Measurements from ENCODE around the gene CTSH. TPM values are rescaled to one million over a fixed set of nuclear protein-coding genes. Genes with fewer than 3 reads are reported as not detected.
"Not testable (repeated sequence)": the region's sequence is repeated elsewhere in the genome, so short reads cannot be mapped to it uniquely, and the experiment has no call there.

Gene CTSH
- total and polyA plus RNA-seq, 2 experiments from 2014 or later: 1.7 to 5.2 TPM

- H3K9me3 ChIP-seq (ENCODE audit: low read depth): no peaks in the 10 kb centered on the region
- H4K20me1 ChIP-seq (ENCODE audit: insufficient read depth): no peaks in the 10 kb centered on the region
- peaks cover 9% of the 10 kb centered on the region for H3K4me1 ChIP-seq (ENCODE audit: insufficient read depth)
- WGBS, 2 experiments (ENCODE audit: low coverage in 1 of 2, low lambda C conversion rate in 2 of 2, missing lambda C conversion rate in 2 of 2): 35 to 37% methylated on average over 11 of the region's 11 CpGs
- in situ Hi-C loops (cut with MboI): no loop called here
- H3K36me3 ChIP-seq (ENCODE audit: low read depth): 0 out of 2 replicates have a peak, but pooled peaks cover 4% of the 10 kb centered on the region
- H3K4me2 ChIP-seq (ENCODE audit: unreplicated experiment): peak overlapping the region; percentile 12
- H3K79me2 ChIP-seq (ENCODE audit: insufficient read depth): no peaks in the 10 kb centered on the region
- no peaks in the 10 kb centered on the region for H3K9me2 ChIP-seq (ENCODE audit: insufficient read depth)
- no peak overlapping the region for H3K4me3 ChIP-seq
- H3K27me3 ChIP-seq (replicated peaks; ENCODE audit: insufficient read depth): peaks cover 15% of the 10 kb centered on the region; the same call in 1 of the 2 replicates
- H3K9ac ChIP-seq: no peak overlapping the region
- TF ChIP-seq EZH2 (IDR thresholded peaks at IDR 0.05; ENCODE audit: insufficient read depth, poor library complexity, severe bottlenecking) (no peak), EZH2phosphoT487 (IDR thresholded peaks at IDR 0.05; ENCODE audit: insufficient read depth, low read depth) (no peak)
- DNase-seq: peak; percentile 98
- 0 out of 2 replicates have a peak overlapping the region, but pooled peaks have one; percentile 20 for H3K27ac ChIP-seq
- no peak overlapping the region for H2AFZ ChIP-seq
- H3F3A ChIP-seq (ENCODE audit: insufficient read depth): peaks cover 8% of the 10 kb centered on the region
These were observed 14.1 kb downstream of the CTSH start for GRCh38 chr15:78930577-78931388.

DNA sequence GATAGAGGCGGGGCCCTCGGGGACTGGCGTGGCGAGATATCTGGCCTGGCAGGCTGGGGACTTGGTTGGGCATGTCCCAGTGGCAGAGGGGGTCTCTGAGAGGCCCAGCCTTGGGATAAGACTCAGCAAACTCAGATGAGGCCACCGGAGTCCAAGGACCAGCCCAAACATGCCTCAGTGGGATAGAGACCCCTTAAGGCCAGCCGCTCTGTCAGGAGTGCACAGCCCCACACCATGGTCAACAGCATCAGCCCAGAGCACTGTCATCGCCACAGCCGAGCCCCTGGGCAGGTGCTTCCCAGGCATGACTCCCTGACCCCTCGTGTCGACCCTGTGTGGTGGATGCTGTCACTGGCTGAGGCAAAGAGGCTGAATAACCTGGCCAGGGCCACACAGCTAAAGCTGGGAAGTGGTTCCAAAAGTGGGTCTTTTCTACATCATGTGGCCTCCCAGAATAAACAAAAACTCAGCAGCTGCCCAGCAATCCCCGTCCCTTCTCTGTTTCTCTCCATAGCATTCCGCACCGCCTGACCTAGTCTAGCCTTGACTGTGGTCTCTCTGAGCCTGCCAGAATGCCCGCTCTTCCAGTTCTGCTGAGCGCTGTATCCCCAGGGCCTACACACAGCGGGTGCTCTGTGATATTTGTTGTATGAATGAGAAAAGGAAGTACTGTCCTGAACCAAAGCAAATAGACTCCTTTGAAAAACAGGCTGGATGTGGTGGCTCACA, 15.1 kb downstream of the CTSH start:
- no peak overlapping the region for H3K27ac ChIP-seq
- no peaks in the 10 kb centered on the region for H4K20me1 ChIP-seq (ENCODE audit: insufficient read depth)
- 90 to 91% methylated on average over 16 of the region's 16 CpGs for WGBS, 2 experiments (ENCODE audit: low coverage in 1 of 2, low lambda C conversion rate in 2 of 2, missing lambda C conversion rate in 2 of 2)
- no peaks in the 10 kb centered on the region for H3K79me2 ChIP-seq (ENCODE audit: insufficient read depth)
- no peak overlapping the region for H3K4me3 ChIP-seq
- peaks cover 15% of the 10 kb centered on the region; the same call in 1 of the 2 replicates for H3K27me3 ChIP-seq (replicated peaks; ENCODE audit: insufficient read depth)
- peaks cover 8% of the 10 kb centered on the region for H3F3A ChIP-seq (ENCODE audit: insufficient read depth)
- no peak overlapping the region for H3K4me2 ChIP-seq (ENCODE audit: unreplicated experiment)
- no peak for DNase-seq
- H3K36me3 ChIP-seq (ENCODE audit: low read depth): 0 out of 2 replicates have a peak, but pooled peaks cover 4% of the 10 kb centered on the region
- no peaks in the 10 kb centered on the region for H3K9me3 ChIP-seq (ENCODE audit: low read depth)
- no peaks in the 10 kb centered on the region for H3K9me2 ChIP-seq (ENCODE audit: insufficient read depth)
- H3K4me1 ChIP-seq (ENCODE audit: insufficient read depth): peaks cover 9% of the 10 kb centered on the region
- no peak overlapping the region for H2AFZ ChIP-seq
- H3K9ac ChIP-seq: no peak overlapping the region
- in situ Hi-C loops (cut with MboI): no loop called here
- TF ChIP-seq EZH2 (IDR thresholded peaks at IDR 0.05; ENCODE audit: insufficient read depth, poor library complexity, severe bottlenecking): no peak
- no peak for TF ChIP-seq EZH2phosphoT487 (IDR thresholded peaks at IDR 0.05; ENCODE audit: insufficient read depth, low read depth)

DNA sequence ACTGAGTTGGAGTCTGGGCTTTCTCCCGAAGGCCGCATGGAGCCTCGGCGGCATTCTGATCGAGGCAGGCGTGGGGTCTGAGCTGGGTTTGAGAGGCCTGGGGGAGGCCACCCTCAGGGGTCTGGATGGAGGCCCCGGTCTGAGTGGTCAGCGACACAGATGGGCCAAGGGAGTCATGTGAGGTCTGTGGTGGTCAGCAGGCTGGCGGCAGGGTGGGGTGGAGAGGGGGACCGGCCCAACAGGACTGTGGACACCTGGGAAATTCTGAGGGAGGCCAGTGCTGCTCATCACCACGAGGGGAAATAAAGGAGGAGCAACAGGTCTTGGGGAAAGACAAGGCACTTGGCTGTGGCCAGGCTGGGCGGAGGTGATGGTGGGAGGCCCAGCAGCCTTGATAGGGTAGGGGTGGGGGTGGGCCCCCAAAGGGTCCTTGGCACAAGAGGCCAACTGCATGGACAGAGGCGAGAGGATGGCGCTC, 16.2 kb downstream of the CTSH start:
- DNase-seq: no peak
- no peak overlapping the region for H3K9ac ChIP-seq
- no peaks in the 10 kb centered on the region for H3K9me3 ChIP-seq (ENCODE audit: low read depth)
- in situ Hi-C loops (cut with MboI): no loop called here
- no peak overlapping the region for H2AFZ ChIP-seq
- H3K4me3 ChIP-seq: no peak overlapping the region
- no peak overlapping the region for H3K27ac ChIP-seq
- H3K4me2 ChIP-seq (ENCODE audit: unreplicated experiment): no peak overlapping the region
- 90 to 96% methylated on average over 12 to 14 of the region's 14 CpGs for WGBS, 2 experiments (ENCODE audit: low coverage in 1 of 2, low lambda C conversion rate in 2 of 2, missing lambda C conversion rate in 2 of 2)
- TF ChIP-seq EZH2phosphoT487 (IDR thresholded peaks at IDR 0.05; ENCODE audit: insufficient read depth, low read depth) (no peak), EZH2 (IDR thresholded peaks at IDR 0.05; ENCODE audit: insufficient read depth, poor library complexity, severe bottlenecking) (no peak)
- no peaks in the 10 kb centered on the region for H3K9me2 ChIP-seq (ENCODE audit: insufficient read depth)
- H3K27me3 ChIP-seq (replicated peaks; ENCODE audit: insufficient read depth): 0 out of 2 replicates have a peak, but pooled peaks cover 7% of the 10 kb centered on the region
- H3F3A ChIP-seq (ENCODE audit: insufficient read depth): peaks cover 8% of the 10 kb centered on the region
- no peaks in the 10 kb centered on the region for H3K79me2 ChIP-seq (ENCODE audit: insufficient read depth)
- no peaks in the 10 kb centered on the region for H4K20me1 ChIP-seq (ENCODE audit: insufficient read depth)
- peaks cover 9% of the 10 kb centered on the region for H3K4me1 ChIP-seq (ENCODE audit: insufficient read depth)
- H3K36me3 ChIP-seq (ENCODE audit: low read depth): peaks cover 5% of the 10 kb centered on the region; the same call in 1 of the 2 replicates

- H3K9me2 ChIP-seq (ENCODE audit: insufficient read depth); H3K79me2 ChIP-seq (ENCODE audit: insufficient read depth); H3K4me1 ChIP-seq (ENCODE audit: insufficient read depth); H3K9ac ChIP-seq; H2AFZ ChIP-seq; H3K4me3 ChIP-seq; H3K27me3 ChIP-seq (replicated peaks; ENCODE audit: insufficient read depth); H3K9me3 ChIP-seq (ENCODE audit: low read depth); H4K20me1 ChIP-seq (ENCODE audit: insufficient read depth); DNase-seq; H3K27ac ChIP-seq; in situ Hi-C loops (cut with MboI); H3F3A ChIP-seq (ENCODE audit: insufficient read depth); H3K36me3 ChIP-seq (ENCODE audit: low read depth); H3K4me2 ChIP-seq (ENCODE audit: unreplicated experiment): not testable (repeated sequence)
- WGBS, 2 experiments (ENCODE audit: low coverage in 1 of 2, low lambda C conversion rate in 2 of 2, missing lambda C conversion rate in 2 of 2): 92 to 98% methylated on average over 11 to 14 of the region's 14 CpGs
These were observed 16.7 kb downstream of the CTSH start for GRCh38 chr15:78928176-78928575.

Data from GM23248 (cell line).